IPS-NIHi7 (cell line): ENCODE measurements around the gene GABPB2.

Experiments
- DNase-seq: peaks from one replicate; pipeline ENCODE4 v3.0.0; 2012; ENCODE audit warnings: mixed read lengths; ENCODE audit errors: extremely low spot score

Gene GABPB2

DNA sequence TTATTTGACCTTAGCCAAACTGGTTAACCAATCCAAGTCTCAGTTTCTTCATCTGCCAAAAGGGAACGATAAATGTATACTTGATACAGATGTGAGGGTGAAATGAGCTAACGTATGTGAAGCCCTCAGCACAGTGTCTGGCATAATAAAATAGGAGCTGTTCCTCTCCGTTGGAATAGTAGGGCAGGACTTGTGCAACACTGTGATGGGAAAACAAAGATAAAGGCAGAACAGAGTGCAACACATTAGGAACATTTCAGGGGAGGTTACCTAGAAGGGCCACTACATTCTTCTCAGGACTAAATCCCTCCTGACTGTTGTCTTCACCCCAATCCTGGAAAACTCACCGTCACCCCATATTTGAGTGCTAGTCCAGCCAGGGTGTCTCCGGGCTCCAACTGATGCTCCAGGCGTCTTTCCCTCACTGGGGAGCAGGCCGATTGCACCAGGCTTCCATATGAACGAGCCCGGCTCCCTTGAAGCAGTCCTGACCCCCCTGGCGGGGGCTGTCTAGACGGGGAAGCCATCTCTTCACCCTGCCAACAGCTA is 94.2 kb downstream of the GABPB2 start:
- no peak for DNase-seq

DNA sequence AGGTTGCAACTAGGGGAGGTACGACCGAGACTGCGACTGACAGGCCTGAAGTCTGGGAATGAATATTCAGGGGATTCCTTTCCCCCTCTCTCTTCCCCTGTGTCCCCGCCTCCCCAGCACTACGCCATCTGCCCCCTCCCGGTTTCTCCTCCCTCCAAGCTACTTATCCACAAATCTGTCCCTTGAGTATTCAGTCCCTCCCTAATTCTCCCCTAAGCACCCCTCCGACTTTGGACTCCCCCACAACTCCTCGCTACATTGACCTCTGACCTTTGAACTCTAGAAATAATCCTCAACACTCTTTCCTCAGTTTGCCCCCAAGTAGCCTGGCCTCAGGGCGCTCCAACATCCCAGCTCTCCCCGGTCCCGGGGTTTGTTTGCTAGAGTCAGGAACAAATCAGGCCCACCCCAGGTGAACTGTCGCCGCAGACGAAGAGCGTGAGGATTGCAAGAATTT is 94.7 kb downstream of the GABPB2 start:
- peak; percentile 86 for DNase-seq

DNA sequence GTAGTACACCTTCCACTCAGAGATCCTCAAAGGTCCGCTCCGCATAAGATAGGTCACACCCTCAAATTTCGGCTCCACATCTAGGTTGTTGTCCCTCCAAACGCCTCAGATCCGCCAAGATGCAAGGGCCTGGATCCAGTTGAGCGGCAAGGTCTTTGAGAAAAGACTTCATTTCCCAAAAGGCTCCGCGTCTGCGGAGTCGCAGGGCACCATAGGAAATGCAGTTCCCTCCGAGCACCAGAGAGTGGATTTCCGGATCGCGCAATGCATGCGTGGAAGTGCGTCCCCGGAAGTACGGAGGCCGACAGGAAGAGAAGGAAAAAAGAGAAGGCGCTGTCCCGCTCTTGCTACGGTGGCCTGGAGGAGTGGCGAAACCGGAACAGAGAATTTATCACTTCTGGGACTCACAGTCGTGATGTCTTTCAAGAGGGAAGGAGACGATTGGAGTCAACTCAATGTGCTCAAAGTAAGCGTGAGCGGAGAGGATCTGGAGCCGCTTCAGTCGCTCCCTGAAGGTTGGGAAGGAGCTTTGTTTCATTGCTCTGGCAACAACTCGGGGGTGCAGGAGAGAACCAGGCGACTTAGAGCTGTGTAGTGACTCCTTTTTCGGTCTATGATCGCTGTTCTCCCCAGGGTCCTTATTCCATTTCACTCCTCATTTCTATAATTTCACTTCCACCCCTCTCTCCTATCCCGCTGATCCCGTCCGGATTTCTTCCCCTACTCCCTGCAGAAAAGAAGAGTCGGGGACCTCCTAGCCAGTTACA is 95.4 kb downstream of the GABPB2 start, which contains the start of the genes LYSMD1 and SCNM1:
TSS of gene LYSMD1 (minus strand) at position 165 of the 767 bp plus-strand sequence. CDS start 644 bp downstream, outside the sequence.
TSS of gene SCNM1 (plus strand) at position 407 of the 767 bp plus-strand sequence. CDS start at position 416, 9 bp downstream.
- DNase-seq = peak; percentile 94

DNA sequence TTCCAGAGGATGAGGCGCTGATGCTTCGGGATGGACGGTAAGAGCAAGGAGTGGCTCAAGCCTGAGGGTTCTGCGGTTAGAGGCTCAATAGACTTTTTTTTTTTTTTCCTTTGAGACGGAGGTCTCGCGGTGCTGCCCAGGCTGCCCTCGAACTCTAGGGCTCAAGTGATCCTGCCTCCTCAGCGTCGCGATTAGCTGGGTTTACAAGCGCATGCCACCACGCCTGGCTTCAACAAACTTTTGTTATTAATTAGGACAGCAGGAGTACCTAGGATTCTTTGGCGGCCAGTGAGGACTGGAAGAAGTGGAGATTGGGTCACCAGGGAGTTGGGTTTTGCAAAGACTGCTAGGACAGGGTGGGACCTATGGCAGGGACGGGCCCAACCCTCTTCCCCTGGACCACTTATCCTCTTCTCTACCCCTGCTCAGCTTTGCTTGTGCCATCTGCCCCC is 96.0 kb downstream of the GABPB2 start:
- DNase-seq = peak; percentile 39

GRCh38 chr1:151167116-151167515 is 96.6 kb downstream of the GABPB2 start:
- DNase-seq = no peak

- no peak for DNase-seq
Measured at GRCh38 chr1:151171190-151171589, 100.6 kb downstream of the GABPB2 start.
